GM12874 (cell line): Measurements from ENCODE around the gene SDCCAG8.

ENCODE experiments used
- CTCF ChIP-seq: IDR thresholded peaks from 2 replicates; pipeline ENCODE4 v1.5.1; 2011; ENCODE audit warnings: low read depth, mild to moderate bottlenecking, control low read depth, low read length, moderate library complexity; ENCODE audit not compliant: insufficient read depth

The SDCCAG8 gene

GRCh38 chr1:243394066-243394465 lies 138.2 kb downstream of the SDCCAG8 start:
- no peak for TF ChIP-seq CTCF

GRCh38 chr1:243394601-243395464 lies 139.0 kb downstream of the SDCCAG8 start:
- no peak for TF ChIP-seq CTCF

GRCh38 chr1:243396424-243396823 lies 140.6 kb downstream of the SDCCAG8 start:
- no peak for TF ChIP-seq CTCF

GRCh38 chr1:243396876-243397275 lies 141.0 kb downstream of the SDCCAG8 start:
- no peak for TF ChIP-seq CTCF

GRCh38 chr1:243397613-243398321 lies 141.9 kb downstream of the SDCCAG8 start:
- no peak for TF ChIP-seq CTCF

GRCh38 chr1:243399561-243400155 lies 143.8 kb downstream of the SDCCAG8 start:
- no peak for TF ChIP-seq CTCF

- no peak for TF ChIP-seq CTCF
These were observed 147.0 kb downstream of the SDCCAG8 start for GRCh38 chr1:243402868-243403267.
